GM12891 (cell line): ENCODE results near the gene DSCAM.

Experiments used
- PAX5 ChIP-seq: IDR thresholded peaks from 2 replicates; pipeline ENCODE4 v1.6.1; 2011; ENCODE audit warnings: low read length, moderate library complexity, mild to moderate bottlenecking; ENCODE audit not compliant: insufficient read depth, severe bottlenecking
- POLR2A ChIP-seq: IDR thresholded peaks from 2 replicates; pipeline ENCODE4 v1.6.1; 2011; ENCODE audit warnings: low read depth, low read length, control low read depth
- POLR2AphosphoS5 ChIP-seq: IDR thresholded peaks from 2 replicates; pipeline ENCODE4 v1.6.1; 2011; ENCODE audit warnings: low read depth, low read length, control low read depth
- SPI1 ChIP-seq: IDR thresholded peaks from 2 replicates; pipeline ENCODE4 v1.6.1; 2011; ENCODE audit warnings: low read depth, low read length, control low read depth
- TAF1 ChIP-seq: IDR thresholded peaks from 2 replicates; pipeline ENCODE4 v1.6.1; 2011; ENCODE audit warnings: low read depth, low read length, control low read depth

DNA sequence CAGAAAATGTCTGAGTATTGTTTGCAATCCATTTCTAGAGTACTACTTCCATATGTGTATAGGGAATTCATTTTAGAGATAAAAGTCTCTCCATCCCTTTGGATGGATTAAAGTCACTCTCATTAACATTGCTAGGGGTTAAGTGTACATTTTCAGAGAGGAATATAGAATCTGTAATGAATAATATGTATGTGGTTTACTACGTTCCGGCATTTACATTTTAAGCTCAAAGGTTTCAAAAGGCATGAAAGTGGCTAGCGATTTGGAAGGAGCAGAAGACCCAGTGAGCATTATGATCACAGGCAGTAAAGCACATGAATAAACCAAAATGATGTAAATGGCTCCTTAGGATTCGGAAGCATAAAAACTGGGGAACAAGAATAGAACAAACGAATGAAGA is 123.0 kb downstream of the DSCAM start:
- TF ChIP-seq POLR2A (no peak), POLR2AphosphoS5 (no peak), PAX5 (no peak), TAF1 (no peak), SPI1 (no peak)
